ENCODE measurements around the gene NUMB.

- no peak for TF ChIP-seq CTCF (conservative IDR thresholded peaks at IDR 0.05 in 1 of 2, IDR thresholded peaks at IDR 0.05 in 1 of 2; ENCODE audit: low read depth in 1 of 2, low read length in 2 of 2)
- TF ChIP-seq EZH2 (IDR thresholded peaks at IDR 0.05; ENCODE audit: low read length, missing control alignments) = no peak
Measured at GRCh38 chr14:73266317-73266716, 192.0 kb downstream of the NUMB start.
